Astrocyte of the spinal cord (primary cell): ENCODE data around the gene KLHL1.

Experiments
- DNase-seq: peaks from one replicate; pipeline ENCODE4 v3.0.0; 2011; ENCODE audit warnings: low read depth, low spot score
- H3K4me3 ChIP-seq: 2 replicates; pipeline ENCODE4 v1.5.1; 2011; ENCODE audit warnings: low read depth, mild to moderate bottlenecking, low read length, moderate library complexity
- CTCF ChIP-seq: IDR thresholded peaks from 2 replicates; pipeline ENCODE4 v1.5.1; 2012; ENCODE audit warnings: low read depth, mild to moderate bottlenecking, low read length, inconsistent platforms
- in situ Hi-C: cut with HindIII; loops from 2 replicates; pipeline ENCODE4 v1.10.0; 2017; ENCODE audit warnings: low sequenced_read_pairs

KLHL1 gene

GRCh38 chr13:69720278-69720983, 387.8 kb downstream of the KLHL1 start:
- no peak for TF ChIP-seq CTCF
- no peak overlapping the region for H3K4me3 ChIP-seq
- no peak for DNase-seq
- in situ Hi-C loops, result no loop called here

GRCh38 chr13:69706807-69707206, 401.4 kb downstream of the KLHL1 start:
- no peak for TF ChIP-seq CTCF

GRCh38 chr13:69704311-69704710, 403.9 kb downstream of the KLHL1 start:
- in situ Hi-C loops, result no loop called here
- H3K4me3 ChIP-seq, result no peak overlapping the region
- TF ChIP-seq CTCF, result no peak
- peak; percentile 48 for DNase-seq

More at GRCh38 chr13:69706807-69707206, 401.4 kb downstream of the KLHL1 start:
- in situ Hi-C loops, result no loop called here
- H3K4me3 ChIP-seq, result no peak overlapping the region
- no peak for DNase-seq

GRCh38 chr13:69690999-69691398, 417.3 kb downstream of the KLHL1 start:
- no peak overlapping the region for H3K4me3 ChIP-seq
- DNase-seq, result no peak
- in situ Hi-C loops, result no loop called here
- no peak for TF ChIP-seq CTCF

- no peak overlapping the region for H3K4me3 ChIP-seq
- TF ChIP-seq CTCF, result no peak
- DNase-seq, result no peak
- in situ Hi-C loops, result no loop called here
These were observed 424.1 kb downstream of the KLHL1 start for GRCh38 chr13:69683921-69684686.

- no peak for TF ChIP-seq CTCF
- H3K4me3 ChIP-seq, result no peak overlapping the region
- in situ Hi-C loops, result no loop called here
- DNase-seq, result no peak
These were observed 426.5 kb downstream of the KLHL1 start for GRCh38 chr13:69681722-69682121.
